WTC11 (cell line): ENCODE measurements around the gene HYI. TPM values are rescaled to one million over a fixed set of nuclear protein-coding genes. Genes with fewer than 3 reads are reported as not detected.

Experiments used
- ATAC-seq: fragments of 200-7000 bp; cut with Tn5 transposase; 2 replicates; pipeline ENCODE4 v1.10.0; 2021; ENCODE audit warnings: mild to moderate bottlenecking, moderate library complexity
- CTCF ChIA-PET: fragments of 300-600 bp; sonication (Branson Sonifier 250); formaldehyde crosslinking; loops from one replicate; lab custom pipeline; 2021; ENCODE audit warnings: antibody characterized with exemption; lab: Charles Lee
- POLR2A ChIA-PET: fragments of 350-600 bp; sonication (Branson Sonifier 250); formaldehyde crosslinking; loops from one replicate; lab custom pipeline; 2021; ENCODE audit warnings: antibody characterized with exemption; lab: Charles Lee
- DNase-seq: peaks from one replicate; pipeline ENCODE4 v3.0.0; 2021; ENCODE audit warnings: low spot score
- H3K27ac Mint-ChIP-seq: 2 replicates; pipeline ENCODE4 v1.8.0; 2021; ENCODE audit warnings: mixed read lengths
- H3K27me3 Mint-ChIP-seq: 2 replicates; pipeline ENCODE4 v1.8.0; 2021; ENCODE audit warnings: low read depth, mild to moderate bottlenecking, moderate library complexity, mixed read lengths
- H3K36me3 Mint-ChIP-seq: 2 replicates; pipeline ENCODE4 v1.8.0; 2021; ENCODE audit warnings: mixed read lengths
- H3K4me1 Mint-ChIP-seq: 2 replicates; pipeline ENCODE4 v1.8.0; 2022; ENCODE audit warnings: mixed read lengths
- H3K4me3 Mint-ChIP-seq: 2 replicates; pipeline ENCODE4 v1.8.0; 2021; ENCODE audit warnings: mild to moderate bottlenecking, moderate library complexity, mixed read lengths
- H3K9me3 Mint-ChIP-seq: 2 replicates; pipeline ENCODE4 v1.8.0; 2021; ENCODE audit warnings: mixed read lengths
- AFF4 ChIP-seq: sonication (generic); formaldehyde crosslinking; IDR thresholded peaks from 2 replicates; pipeline ENCODE4 v1.8.1; 2023; ENCODE audit warnings: mild to moderate bottlenecking, missing genetic modification reagents, borderline replicate concordance
- AR ChIP-seq: fragments of 250-450 bp; sonication (Bioruptor Pico); IDR thresholded peaks from 2 replicates; pipeline ENCODE4 v1.9.0; 2021; ENCODE audit warnings: mild to moderate bottlenecking
- ATF6 ChIP-seq: sonication (generic); formaldehyde crosslinking; IDR thresholded peaks from 2 replicates; pipeline ENCODE4 v1.8.1; 2023; ENCODE audit warnings: mild to moderate bottlenecking, missing genetic modification reagents
- HMGXB4 ChIP-seq: sonication (generic); formaldehyde crosslinking; IDR thresholded peaks from 2 replicates; pipeline ENCODE4 v1.8.1; 2023; ENCODE audit warnings: mild to moderate bottlenecking, moderate library complexity, missing genetic modification reagents
- MXD4 ChIP-seq: fragments of 250-450 bp; sonication (Bioruptor Pico); IDR thresholded peaks from 2 replicates; pipeline ENCODE4 v1.8.0; 2021; ENCODE audit warnings: mild to moderate bottlenecking, moderate library complexity, borderline replicate concordance
- NFE2L1 ChIP-seq: sonication (generic); formaldehyde crosslinking; IDR thresholded peaks from 2 replicates; pipeline ENCODE4 v1.8.1; 2023; ENCODE audit warnings: missing genetic modification reagents
- PRDM15 ChIP-seq: sonication (generic); formaldehyde crosslinking; IDR thresholded peaks from 2 replicates; pipeline ENCODE4 v1.8.0; 2022; ENCODE audit warnings: missing genetic modification reagents
- PRRX2 ChIP-seq: fragments of 250-450 bp; sonication (Bioruptor Pico); IDR thresholded peaks from 2 replicates; pipeline ENCODE4 v1.8.0; 2021; ENCODE audit warnings: mild to moderate bottlenecking
- SMAD3 ChIP-seq: sonication (generic); formaldehyde crosslinking; IDR thresholded peaks from 2 replicates; pipeline ENCODE4 v1.8.0; 2022; ENCODE audit warnings: missing genetic modification reagents, mild to moderate bottlenecking, borderline replicate concordance
- TEAD4 ChIP-seq: sonication (generic); formaldehyde crosslinking; IDR thresholded peaks from 2 replicates; pipeline ENCODE4 v1.8.0; 2022; ENCODE audit warnings: mild to moderate bottlenecking, missing genetic modification reagents
- ZMAT4 ChIP-seq: fragments of 250-450 bp; sonication (Bioruptor Pico); IDR thresholded peaks from 2 replicates; pipeline ENCODE4 v1.9.0; 2021; ENCODE audit warnings: mild to moderate bottlenecking
- ZNF532 ChIP-seq: fragments of 250-450 bp; sonication (Bioruptor Pico); IDR thresholded peaks from 2 replicates; pipeline ENCODE4 v1.9.0; 2021; ENCODE audit warnings: mild to moderate bottlenecking, borderline replicate concordance
- ZNF671 ChIP-seq: fragments of 250-450 bp; sonication (Bioruptor Pico); IDR thresholded peaks from 2 replicates; pipeline ENCODE4 v1.8.0; 2021; ENCODE audit warnings: mild to moderate bottlenecking
- total RNA-seq: library from RNA; stranded (reverse); gene quantifications from 3 replicates; pipeline ENCODE4 v1.2.3, GENCODE V29; 2021

The HYI gene
- total RNA-seq, 1 experiment from 2014 or later: 23.2 TPM

GRCh38 chr1:43440358-43440757, 13.4 kb downstream of the HYI start (continued):
- TF ChIP-seq ZNF532 (CRISPR knock-in tag) (no peak), MXD4 (CRISPR knock-in tag) (no peak), AR (CRISPR knock-in tag) (no peak), TEAD4 (CRISPR knock-in tag) (no peak), SMAD3 (CRISPR knock-in tag) (no peak), PRRX2 (no peak)

GRCh38 chr1:43439781-43440180, 13.9 kb downstream of the HYI start:
- POLR2A ChIA-PET: interaction anchor here (0.5 to 1.3 kb wide), 3 partner anchors 86 to 211 kb away, joined by 3 to 4 read pairs (median 3); partner anchors contain the start of gene KDM4A
- TF ChIP-seq NFE2L1 (CRISPR knock-in tag): no peak
- no peak for TF ChIP-seq ATF6 (CRISPR knock-in tag)
- no peak for TF ChIP-seq PRRX2
- TF ChIP-seq ZNF671 (CRISPR knock-in tag): no peak
- TF ChIP-seq PRDM15: no peak
- TF ChIP-seq ZMAT4 (CRISPR knock-in tag): no peak
- no peak for TF ChIP-seq AFF4
- no peak for TF ChIP-seq HMGXB4 (CRISPR knock-in tag)
- Mint-ChIP-seq H3K27me3 (no peaks in the 10 kb centered on the region), H3K4me1 (peaks cover 6% of the 10 kb centered on the region), H3K4me3 (no peak overlapping the region), H3K36me3 (peaks cover 4% of the 10 kb centered on the region), H3K9me3 (no peaks in the 10 kb centered on the region), H3K27ac (peak overlapping the region; percentile 43; the same call in 1 of the 2 replicates)
- ATAC-seq (no peak), DNase-seq (no peak)
- CTCF ChIA-PET: interaction anchor here (1.0 to 1.3 kb wide), 3 partner anchors 14 to 213 kb away, joined by 3 to 4 read pairs (median 3); partner anchors contain the start of gene HYI
